Adrenal gland (tissue), 5 donors: Measurements from ENCODE around the gene CD300H.

ENCODE experiments used
- CTCF ChIP-seq, 6 experiments: fragments of 450-650 bp in 4 of 6; fragments of 200-600 bp in 2 of 6; sonication (generic) in 1 of 6; IDR thresholded peaks; 1 replicate in 5 of 6; 2 replicates in 1 of 6; pipeline versions ENCODE4 v1.5.1 to v1.8.0; 2016 to 2021; ENCODE audit warnings: antibody characterized with exemption in 6 of 6, mild to moderate bottlenecking in 2 of 6, moderate library complexity in 1 of 6
- POLR2A ChIP-seq, 2 donors: fragments of 450-650 bp; IDR thresholded peaks; one replicate each; pipeline ENCODE4 v1.6.1; 2017; ENCODE audit warnings: antibody characterized with exemption in 2 of 2, mild to moderate bottlenecking in 2 of 2, moderate library complexity in 1 of 2
- donor health status: DM: no; HTN: no; CAD: no.

GRCh38 chr17:74550602-74551001, 16.7 kb downstream of the CD300H start:
- TF ChIP-seq POLR2A (IDR thresholded peaks at IDR 0.05) (no peak), CTCF (IDR thresholded peaks at IDR 0.05) (no peak)
